Frontal cortex (tissue), 4 donors: Measurements from ENCODE around the gene SPTBN2. TPM values are rescaled to one million over a fixed set of nuclear protein-coding genes. Genes with fewer than 3 reads are reported as not detected.
"Not testable (repeated sequence)": the region's sequence is repeated elsewhere in the genome, so short reads cannot be mapped to it uniquely, and the experiment has no call there.

ENCODE experiments used
- DNase-seq, 2 donors: peaks; one replicate each; pipeline ENCODE4 v3.0.0; 2012; ENCODE audit warnings: low spot score in 2 of 2
- FAIRE-seq: peaks from 2 replicates; lab custom pipeline; 2012; peaks lifted over from hg19 to GRCh38; lab: Jason Lieb, UNC
- small RNA-seq: library from RNA; depleted of rRNA; stranded (forward); fragments of <200 nt; gene quantifications from one replicate; pipeline ENCODE3, GENCODE V24; 2014
- total RNA-seq: library from RNA; depleted of rRNA; stranded (reverse); fragments of >200 nt; gene quantifications from one replicate; pipeline ENCODE4 v1.2.3, GENCODE V29; 2014
- donor health status: control.
- donor health status: control.
- donor health status: control.

SPTBN2 gene
- total RNA-seq, 1 donor from 2014 or later, result 170 TPM

DNA sequence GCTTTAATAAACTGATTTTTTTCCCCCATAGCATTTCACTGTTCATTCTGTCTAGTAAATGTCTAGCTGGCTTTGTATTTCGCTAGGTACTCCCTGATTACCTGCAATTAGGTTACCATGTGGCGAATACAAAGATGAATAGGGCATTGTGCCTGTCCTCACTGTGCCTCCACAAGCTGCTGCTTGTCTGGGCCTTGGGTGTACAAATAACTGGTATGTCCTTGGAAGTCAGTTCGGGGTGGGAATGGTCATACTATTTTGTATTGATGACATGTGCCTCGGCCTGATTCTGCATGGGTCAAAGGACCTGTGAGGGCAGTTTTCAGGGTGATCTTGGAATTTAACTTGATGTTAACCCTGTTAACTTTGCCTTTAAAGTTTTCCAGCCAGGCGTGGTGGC, 79.1 kb downstream of the SPTBN2 start:
- FAIRE-seq (no peak), DNase-seq (no peak)

DNA sequence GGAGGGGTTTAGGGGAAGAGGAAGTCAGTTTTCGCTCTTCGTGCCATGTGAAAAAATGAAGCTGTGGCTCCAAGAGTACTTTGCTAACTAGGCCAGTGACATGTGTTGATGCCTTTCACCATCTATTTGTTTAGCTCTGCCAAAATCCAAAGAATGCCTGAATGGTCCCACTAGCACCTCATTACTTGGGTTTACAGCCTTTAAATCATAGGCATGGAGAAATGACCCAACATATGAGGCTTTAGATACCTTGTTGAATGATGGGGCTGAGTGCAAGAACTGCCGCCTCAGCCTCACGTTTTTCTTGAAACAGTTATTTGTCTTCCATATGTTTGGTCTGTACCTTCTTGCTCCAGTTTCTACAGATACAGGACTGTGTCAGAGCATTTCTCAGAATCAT, 82.2 kb downstream of the SPTBN2 start:
- DNase-seq, result no peak
- FAIRE-seq, result no peak

DNA sequence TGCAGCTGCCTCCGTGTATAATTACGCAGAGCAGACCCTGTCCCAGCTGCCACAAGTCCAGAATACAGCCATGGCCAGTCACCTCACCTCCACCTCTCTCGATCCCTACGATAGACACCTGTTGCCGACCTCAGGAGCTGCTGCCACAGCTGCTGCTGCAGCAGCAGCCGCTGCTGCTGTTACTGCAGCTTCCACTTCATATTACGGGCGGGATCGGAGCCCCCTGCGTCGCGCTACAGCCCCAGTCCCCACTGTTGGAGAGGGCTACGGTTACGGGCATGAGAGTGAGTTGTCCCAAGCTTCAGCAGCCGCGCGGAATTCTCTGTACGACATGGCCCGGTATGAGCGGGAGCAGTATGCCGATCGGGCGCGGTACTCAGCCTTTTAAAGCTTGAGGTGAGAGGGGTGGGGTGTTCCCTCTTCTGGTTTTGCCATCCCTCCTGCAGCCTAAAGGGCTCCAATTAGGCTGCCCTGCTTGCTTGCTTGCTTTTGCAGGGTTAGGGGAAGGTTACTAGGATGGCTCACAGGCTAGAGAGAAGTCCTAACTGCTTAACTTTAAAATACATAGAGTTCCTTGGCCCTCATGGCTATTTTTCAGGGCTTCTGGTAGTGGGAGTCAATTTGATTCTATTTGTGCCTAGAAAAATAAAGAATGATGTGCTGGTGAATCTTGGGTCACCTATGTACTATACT, 85.1 kb downstream of the SPTBN2 start:
- DNase-seq (no peak), FAIRE-seq (no peak)

DNA sequence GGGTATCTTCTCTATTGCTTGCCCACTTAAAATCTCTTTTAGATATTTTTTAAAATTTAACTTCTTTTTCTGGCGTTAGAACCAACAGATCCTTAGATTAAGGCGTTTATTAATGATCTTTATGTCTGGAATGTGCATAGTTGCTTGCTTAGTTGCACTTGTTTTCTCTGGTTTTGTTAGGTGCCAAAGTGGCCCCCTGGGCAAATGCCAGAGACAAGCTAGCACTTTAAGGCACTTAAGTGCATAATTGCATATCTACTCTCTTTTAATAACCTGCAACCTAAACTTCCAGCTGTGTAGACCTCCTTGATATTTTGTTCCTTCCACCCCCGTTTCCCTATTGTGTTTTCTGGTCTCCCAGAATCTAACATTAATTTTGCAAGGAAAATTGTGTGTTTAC, 87.2 kb downstream of the SPTBN2 start:
- FAIRE-seq (no peak), DNase-seq (no peak)

DNA sequence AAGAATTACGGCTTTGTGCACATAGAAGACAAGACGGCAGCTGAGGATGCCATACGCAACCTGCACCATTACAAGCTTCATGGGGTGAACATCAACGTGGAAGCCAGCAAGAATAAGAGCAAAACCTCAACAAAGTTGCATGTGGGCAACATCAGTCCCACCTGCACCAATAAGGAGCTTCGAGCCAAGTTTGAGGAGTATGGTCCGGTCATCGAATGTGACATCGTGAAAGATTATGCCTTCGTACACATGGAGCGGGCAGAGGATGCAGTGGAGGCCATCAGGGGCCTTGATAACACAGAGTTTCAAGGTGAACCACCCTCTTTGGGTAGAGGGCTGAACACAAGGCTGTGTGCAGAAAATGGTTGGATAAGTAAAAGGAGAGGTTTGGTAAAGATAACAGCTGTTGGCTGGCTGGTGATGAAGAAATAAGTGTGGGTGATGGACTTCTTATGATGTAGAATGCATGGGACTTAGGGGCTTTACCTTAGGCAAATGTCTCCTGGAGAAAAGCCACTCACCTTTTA, 89.1 kb downstream of the SPTBN2 start:
- not testable (repeated sequence) for FAIRE-seq, DNase-seq

DNA sequence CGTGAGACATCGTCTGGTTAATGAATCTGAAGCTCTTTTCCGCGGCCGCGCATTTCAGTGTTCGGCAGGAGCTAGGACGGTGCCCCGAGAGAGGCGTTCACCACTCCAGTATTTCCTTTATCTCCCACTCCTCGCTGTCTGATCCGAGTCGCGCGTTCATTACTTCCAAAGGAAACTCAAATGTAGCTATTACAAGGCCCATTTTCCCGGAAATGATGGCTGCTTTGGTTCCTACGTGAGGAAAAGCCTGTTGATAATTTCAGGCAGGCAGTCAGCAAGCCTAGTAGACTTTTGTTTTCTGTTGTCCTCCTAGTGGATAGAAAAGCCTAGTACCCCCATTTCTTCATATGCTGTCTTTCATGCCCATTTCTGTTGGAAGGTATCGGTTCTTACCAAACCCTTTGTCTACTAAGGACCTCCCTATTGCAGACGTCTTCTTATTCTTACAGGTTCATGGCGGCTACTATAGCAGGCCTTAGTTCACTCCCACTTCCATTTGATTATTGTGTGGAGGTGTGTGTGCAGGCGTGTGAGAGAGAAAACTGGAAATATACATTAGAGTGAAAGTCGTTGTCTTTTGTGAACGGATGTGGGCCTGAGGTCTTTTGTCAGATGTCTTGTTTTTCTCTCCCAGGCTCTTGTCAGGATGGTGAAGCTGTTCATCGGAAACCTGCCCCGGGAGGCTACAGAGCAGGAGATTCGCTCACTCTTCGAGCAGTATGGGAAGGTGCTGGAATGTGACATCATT, 89.8 kb downstream of the SPTBN2 start:
- FAIRE-seq (no peak), DNase-seq (no peak)

DNA sequence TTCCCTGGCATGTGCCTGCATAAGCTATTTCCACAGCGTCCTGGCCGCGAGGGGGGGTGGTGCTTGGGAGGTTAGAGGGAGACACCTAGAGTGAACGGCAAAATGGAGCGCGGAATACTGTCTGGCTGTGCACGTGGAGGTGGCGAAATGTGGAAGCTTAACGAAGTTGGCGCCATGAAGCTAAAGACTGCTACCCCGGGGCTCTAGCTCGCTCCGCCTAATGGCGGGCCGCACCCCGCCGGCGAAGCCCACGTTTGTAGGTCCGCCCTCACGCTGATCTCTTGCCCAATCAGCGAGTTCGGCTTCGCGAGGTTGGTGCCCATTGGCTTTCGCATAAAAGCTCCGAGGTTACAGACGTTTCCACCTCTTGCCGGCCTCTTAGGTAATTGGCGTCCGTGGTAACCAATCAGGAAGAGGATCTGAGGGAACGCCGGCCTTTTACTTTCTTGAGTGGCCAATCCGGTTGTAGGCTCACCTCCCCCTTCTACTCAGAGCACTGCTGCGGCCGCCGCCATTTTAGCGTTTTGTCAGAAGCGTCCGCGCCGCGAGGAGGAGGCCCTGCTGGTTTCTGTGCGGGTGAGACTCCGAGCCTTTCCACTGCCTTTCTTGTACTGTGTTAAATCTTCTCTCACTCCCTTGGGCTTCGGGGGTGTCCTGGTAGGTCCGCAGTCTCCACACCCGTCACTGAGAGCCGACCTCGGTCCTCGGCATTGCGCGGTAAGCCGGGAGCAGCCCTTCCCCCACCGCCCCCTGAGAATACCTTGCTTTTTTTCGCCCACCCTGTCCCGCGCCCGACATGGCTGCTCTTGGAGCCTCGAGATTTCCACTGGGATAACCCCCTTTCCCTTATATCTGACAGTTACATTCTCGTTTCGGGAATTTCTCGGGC, 90.6 kb downstream of the SPTBN2 start, which contains the start of gene RBM4:
Gene RBM4 (plus strand): TSS at position 527 of the 889 bp plus-strand sequence. CDS start 1,009 bp downstream, outside the sequence.
- FAIRE-seq (peak; percentile 87), DNase-seq (peak; percentile 85 to 95)

DNA sequence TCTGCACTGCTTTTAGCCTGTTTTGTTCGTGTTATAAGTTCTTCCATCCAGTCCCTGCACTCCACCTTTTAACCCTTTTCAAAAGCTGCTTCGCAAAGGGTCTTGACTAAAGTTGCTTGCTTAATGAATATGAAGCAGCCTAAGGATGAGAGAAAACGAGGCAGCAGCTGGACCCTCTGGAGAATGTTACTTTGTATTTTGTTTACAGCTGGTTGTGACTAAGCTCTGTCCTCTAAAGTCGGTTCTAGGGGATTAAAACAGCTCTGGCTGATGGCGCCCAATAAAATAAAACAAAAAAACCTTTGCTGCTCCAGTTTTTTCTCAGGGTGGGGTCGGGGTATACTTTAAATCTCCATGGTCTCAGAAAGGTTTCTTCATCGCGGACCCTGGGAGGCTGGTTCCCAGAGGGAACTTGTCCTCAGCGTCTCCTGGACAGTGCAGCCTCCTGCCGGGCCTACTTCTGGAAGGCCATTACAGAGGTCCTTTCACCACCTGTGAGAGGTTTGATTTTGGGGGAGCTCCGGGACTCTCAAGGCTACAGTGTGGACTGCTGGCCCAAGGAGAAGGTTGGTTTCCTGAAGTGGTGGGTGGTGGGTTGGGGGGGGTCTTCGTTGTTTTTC, 91.3 kb downstream of the SPTBN2 start:
- DNase-seq, result no peak
- no peak for FAIRE-seq

DNA sequence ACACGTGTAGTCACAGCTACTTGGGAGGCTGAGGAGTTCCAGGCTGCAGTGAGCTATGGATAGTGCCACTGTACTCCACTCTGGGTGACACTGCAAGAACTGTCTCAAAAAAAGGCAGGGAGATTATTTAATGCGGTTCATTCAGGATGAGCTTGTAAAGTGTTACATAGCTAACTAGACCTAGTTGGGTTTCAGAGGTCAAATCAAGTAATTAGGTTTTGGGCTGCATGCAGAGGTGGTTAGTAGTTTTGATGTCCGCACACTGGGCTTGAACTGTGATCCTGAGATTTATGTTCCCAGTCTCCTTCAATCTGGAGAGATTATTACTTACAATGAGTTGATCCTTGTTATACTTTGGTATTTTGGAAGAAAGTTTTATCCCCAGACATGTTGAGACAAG, 92.6 kb downstream of the SPTBN2 start:
- DNase-seq (no peak), FAIRE-seq (no peak)

Small RNA genes lying within 50 kb of the gene (small RNA-seq; reads per million reads assigned to genes)
- not detected for gene RN7SL12P

Other genes starting within 250 kb of the SPTBN2 start
- gene DPP3, start 248.8 kb downstream of the SPTBN2 start, total RNA-seq, result 39.1 TPM
- 41.2 TPM for gene BBS1, start 218.6 kb downstream of the SPTBN2 start, total RNA-seq
- 5.3 TPM for gene ZDHHC24, start 183.2 kb downstream of the SPTBN2 start, total RNA-seq
- gene ACTN3, start 182.3 kb downstream of the SPTBN2 start, total RNA-seq, result not detected
- gene CTSF, start 160.6 kb downstream of the SPTBN2 start, total RNA-seq, result 34.6 TPM
- gene CCDC87, start 136.2 kb downstream of the SPTBN2 start, total RNA-seq, result 1.2 TPM
- 19.2 TPM for gene CCS, start 136.0 kb downstream of the SPTBN2 start, total RNA-seq
- gene RBM14, start 112.6 kb downstream of the SPTBN2 start, total RNA-seq, result 24.1 TPM
- 137 TPM for gene RBM4, start 90.5 kb downstream of the SPTBN2 start, total RNA-seq
- gene RBM4B, start 51.3 kb downstream of the SPTBN2 start, total RNA-seq, result 102 TPM
- gene RCE1, start 114.2 kb upstream of the SPTBN2 start, total RNA-seq, result 9.8 TPM
- 44.0 TPM for gene LRFN4, start 127.8 kb upstream of the SPTBN2 start, total RNA-seq
- 13.0 TPM for gene PC, start 229.2 kb upstream of the SPTBN2 start, total RNA-seq
- not detected for gene C11orf86, start 246.1 kb upstream of the SPTBN2 start, total RNA-seq